Measurements from ENCODE around the gene RUSC2. TPM values are rescaled to one million over a fixed set of nuclear protein-coding genes. Genes with fewer than 3 reads are reported as not detected.
"Not testable (repeated sequence)": the region's sequence is repeated elsewhere in the genome, so short reads cannot be mapped to it uniquely, and the experiment has no call there.

The RUSC2 gene
- total RNA-seq, 1 donor from 2014 or later: 3.1 TPM

GRCh38 chr9:35519692-35520363 lies 29.9 kb downstream of the RUSC2 start:
- intact Hi-C loops (cut with micrococcal nuclease): no loop called here

GRCh38 chr9:35520364-35520710 lies 30.4 kb downstream of the RUSC2 start:
- intact Hi-C loops (cut with micrococcal nuclease): no loop called here

- intact Hi-C loops (cut with micrococcal nuclease): no loop called here
Measured at GRCh38 chr9:35521708-35522107, 31.8 kb downstream of the RUSC2 start.

- intact Hi-C loops (cut with micrococcal nuclease): no loop called here
Measured at GRCh38 chr9:35522187-35522586, 32.3 kb downstream of the RUSC2 start.

- intact Hi-C loops (cut with micrococcal nuclease): no loop called here
Measured at GRCh38 chr9:35522700-35523099, 32.8 kb downstream of the RUSC2 start.

- intact Hi-C loops (cut with micrococcal nuclease): not testable (repeated sequence)
Measured at GRCh38 chr9:35523556-35523955, 33.6 kb downstream of the RUSC2 start.

GRCh38 chr9:35526087-35526801 lies 36.3 kb downstream of the RUSC2 start:
- intact Hi-C loops (cut with micrococcal nuclease): no loop called here

GRCh38 chr9:35529161-35529823 lies 39.4 kb downstream of the RUSC2 start:
- intact Hi-C loops (cut with micrococcal nuclease): no loop called here

GRCh38 chr9:35533398-35533797 lies 43.5 kb downstream of the RUSC2 start:
- intact Hi-C loops (cut with micrococcal nuclease): no loop called here

- intact Hi-C loops (cut with micrococcal nuclease): not testable (repeated sequence)
Measured at GRCh38 chr9:35534921-35535320, 45.0 kb downstream of the RUSC2 start.

- intact Hi-C loops (cut with micrococcal nuclease): no loop called here
Measured at GRCh38 chr9:35537913-35538312, 48.0 kb downstream of the RUSC2 start.

GRCh38 chr9:35538361-35539234 lies 48.7 kb downstream of the RUSC2 start:
- intact Hi-C loops (cut with micrococcal nuclease): no loop called here

Other genes starting within 250 kb of the RUSC2 start
- gene TESK1, start 115.2 kb downstream of the RUSC2 start, total RNA-seq: 30.0 and 33.1 TPM in 2 replicates
- 7.0 and 7.3 TPM in 2 replicates for gene CD72, start 128.3 kb downstream of the RUSC2 start, total RNA-seq
- gene SIT1, start 160.8 kb downstream of the RUSC2 start, total RNA-seq: 198 and 205 TPM in 2 replicates
- gene RMRP, start 167.9 kb downstream of the RUSC2 start, total RNA-seq: 5,282 and 6,266 TPM in 2 replicates
- gene CCDC107, start 168.2 kb downstream of the RUSC2 start, total RNA-seq: 25.6 and 27.2 TPM in 2 replicates
- 14.7 and 15.4 TPM in 2 replicates for gene ARHGEF39, start 175.1 kb downstream of the RUSC2 start, total RNA-seq
- gene CA9, start 183.8 kb downstream of the RUSC2 start, total RNA-seq: 0.27 and 0.30 TPM in 2 replicates
- gene TPM2, start 199.8 kb downstream of the RUSC2 start, total RNA-seq: 5.9 and 6.0 TPM in 2 replicates
- gene TLN1, start 242.1 kb downstream of the RUSC2 start, total RNA-seq: 360 and 382 TPM in 2 replicates
- 18.0 and 19.9 TPM in 2 replicates for gene CREB3, start 242.6 kb downstream of the RUSC2 start, total RNA-seq

Data from T-helper 2 cell treated with Interferon-gamma antibody and Interleukin-4, amounts not matched to agents 100 ng/mL and 5 ng/mL, for 36 hours (primary cell).